HCT116 (cell line): ENCODE data around the gene SPEF2.

Experiments used
- ATF3 ChIP-seq: IDR thresholded peaks from 2 replicates; pipeline ENCODE4 v1.6.1; 2012
- CTCF ChIP-seq, 3 experiments: fragments of 200-600 bp in 1 of 3; sonication (generic) in 1 of 3; IDR thresholded peaks in 2 of 3; conservative IDR thresholded peaks in 1 of 3; 2 replicates each; pipeline ENCODE4 v1.5.1; 2012 to 2017; ENCODE audit warnings: low read depth in 2 of 3, low read length in 2 of 3, antibody characterized with exemption in 1 of 3, borderline replicate concordance in 1 of 3, control low read depth in 1 of 3, mild to moderate bottlenecking in 1 of 3, mixed read lengths in 1 of 3, mixed run types in 1 of 3, moderate library complexity in 1 of 3; ENCODE audit not compliant: insufficient read depth in 1 of 3
- EZH2phosphoT487 ChIP-seq: fragments of 200-600 bp; IDR thresholded peaks from 2 replicates; pipeline ENCODE4 v1.6.1; 2018; ENCODE audit warnings: antibody characterized with exemption, borderline replicate concordance
- POLR2A ChIP-seq: IDR thresholded peaks from 2 replicates; pipeline ENCODE4 v1.7.0; 2011; ENCODE audit warnings: borderline replicate concordance; ENCODE audit not compliant: insufficient read depth, insufficient read length; ENCODE audit errors: extremely low read depth
- POLR2AphosphoS5 ChIP-seq: IDR thresholded peaks from 2 replicates; pipeline ENCODE4 v1.6.1; 2011; ENCODE audit warnings: mild to moderate bottlenecking, low read depth, low read length, moderate library complexity
- REST ChIP-seq: IDR thresholded peaks from 2 replicates; pipeline ENCODE4 v1.6.1; 2012; ENCODE audit warnings: low read depth
- SIN3A ChIP-seq: IDR thresholded peaks from 2 replicates; pipeline ENCODE4 v1.6.1; 2012; ENCODE audit warnings: low read depth
- SP1 ChIP-seq: IDR thresholded peaks from 2 replicates; pipeline ENCODE4 v1.6.1; 2012; ENCODE audit warnings: low read depth
- YY1 ChIP-seq: IDR thresholded peaks from 2 replicates; pipeline ENCODE4 v1.6.1; 2011; ENCODE audit warnings: low read length, low read depth, moderate library complexity, mild to moderate bottlenecking; ENCODE audit not compliant: insufficient replicate concordance; ENCODE audit errors: extremely low read depth
- ZBTB33 ChIP-seq: IDR thresholded peaks from 2 replicates; pipeline ENCODE4 v1.6.1; 2011; ENCODE audit warnings: mild to moderate bottlenecking, low read length, moderate library complexity; ENCODE audit not compliant: insufficient replicate concordance; ENCODE audit errors: extremely low read depth

- no peak for TF ChIP-seq CTCF (IDR thresholded peaks at IDR 0.05 in 2 of 3, conservative IDR thresholded peaks at IDR 0.05 in 1 of 3; ENCODE audit: borderline replicate concordance in 1 of 3, insufficient read depth in 1 of 3, low read depth in 2 of 3, low read length in 2 of 3)
- TF ChIP-seq REST = no peak
- no peak for TF ChIP-seq SP1
- TF ChIP-seq ZBTB33 = no peak
- TF ChIP-seq POLR2AphosphoS5 = no peak
- TF ChIP-seq SIN3A = no peak
- TF ChIP-seq ATF3 = no peak
- TF ChIP-seq YY1 = no peak
- TF ChIP-seq EZH2phosphoT487 = no peak
- TF ChIP-seq POLR2A = no peak
Observed at GRCh38 chr5:35675392-35675791, 57.7 kb downstream of the SPEF2 start.
